ENCODE results near the gene COPB2.

The COPB2 gene

DNA sequence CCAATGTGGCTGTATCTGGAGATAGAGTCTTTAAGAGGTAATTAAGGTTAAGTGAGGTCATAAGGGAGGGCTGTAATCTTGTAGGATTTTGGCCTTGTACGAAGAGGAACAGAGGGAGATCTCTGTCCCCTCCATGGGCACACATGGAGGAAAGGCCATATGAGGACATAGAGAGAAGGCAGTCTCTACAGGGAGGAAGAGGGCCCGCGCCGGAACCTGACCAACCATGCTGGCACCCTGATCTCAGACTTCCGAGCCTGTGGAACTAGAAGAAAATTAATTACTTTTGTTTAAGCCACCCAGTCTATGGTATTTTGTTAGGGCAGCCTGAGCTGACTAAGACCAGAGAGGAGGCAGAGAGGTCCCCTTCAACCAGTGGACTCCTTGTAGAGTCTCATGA lies 63.3 kb downstream of the COPB2 start:
- no peak for DNase-seq

DNA sequence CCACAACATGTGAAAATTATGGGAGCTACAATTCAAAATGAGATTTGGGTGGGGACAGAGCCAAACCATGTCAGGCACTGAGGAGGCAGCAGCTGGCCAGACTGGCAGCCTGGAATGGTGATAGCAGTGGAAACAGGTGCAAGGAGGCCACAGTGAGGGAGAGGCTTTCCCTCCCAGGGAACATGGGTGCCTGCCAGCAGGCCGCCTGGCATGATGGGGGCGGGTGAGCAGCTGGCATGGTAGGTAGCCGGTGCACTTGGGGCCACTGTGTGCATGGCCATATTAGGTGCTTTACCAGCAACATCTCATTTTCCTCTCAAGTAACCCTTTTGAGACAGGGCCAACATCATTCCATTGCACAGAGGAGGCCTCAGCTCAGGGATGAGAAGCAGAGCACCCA lies 63.9 kb downstream of the COPB2 start:
- no peak for DNase-seq

DNA sequence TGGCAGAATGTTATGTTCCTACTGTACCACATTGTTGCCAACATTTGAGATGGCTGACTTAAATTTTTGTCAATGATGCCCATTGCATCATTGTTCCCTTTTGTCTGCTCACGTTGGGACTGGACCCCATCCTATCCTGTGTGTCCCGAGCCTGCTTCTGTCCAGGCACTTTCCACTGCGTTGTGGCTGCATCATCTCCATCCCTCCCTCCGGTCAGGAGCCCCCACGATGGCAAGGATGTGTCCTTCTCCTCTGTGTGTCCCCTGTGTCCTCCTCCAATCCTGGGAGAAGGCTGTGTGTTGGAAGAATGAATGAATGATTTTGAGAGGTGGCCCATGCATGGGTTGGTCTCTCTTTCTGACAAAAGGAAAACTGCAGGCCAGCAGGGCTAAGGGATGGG lies 65.0 kb downstream of the COPB2 start:
- no peak for DNase-seq

DNA sequence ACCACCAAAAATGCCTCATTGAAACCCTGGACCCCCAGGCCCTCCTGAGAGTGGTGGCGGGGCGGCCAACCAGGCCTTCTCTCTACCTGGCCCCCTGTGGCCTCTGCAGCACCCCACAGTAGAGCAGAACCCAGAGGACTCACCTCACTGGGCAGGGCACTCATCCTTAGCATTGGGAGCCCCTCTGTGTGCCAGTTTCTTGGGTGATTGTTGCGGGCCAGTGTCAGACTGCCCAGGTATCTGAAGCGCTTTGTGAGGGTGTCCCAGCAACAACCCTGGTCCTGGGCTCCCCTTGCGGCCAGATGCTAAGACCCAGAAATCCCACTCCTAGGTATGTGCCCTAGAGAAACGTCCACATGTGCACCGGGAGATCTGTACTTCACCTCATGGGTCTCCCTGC lies 66.3 kb downstream of the COPB2 start:
- DNase-seq = no peak

DNA sequence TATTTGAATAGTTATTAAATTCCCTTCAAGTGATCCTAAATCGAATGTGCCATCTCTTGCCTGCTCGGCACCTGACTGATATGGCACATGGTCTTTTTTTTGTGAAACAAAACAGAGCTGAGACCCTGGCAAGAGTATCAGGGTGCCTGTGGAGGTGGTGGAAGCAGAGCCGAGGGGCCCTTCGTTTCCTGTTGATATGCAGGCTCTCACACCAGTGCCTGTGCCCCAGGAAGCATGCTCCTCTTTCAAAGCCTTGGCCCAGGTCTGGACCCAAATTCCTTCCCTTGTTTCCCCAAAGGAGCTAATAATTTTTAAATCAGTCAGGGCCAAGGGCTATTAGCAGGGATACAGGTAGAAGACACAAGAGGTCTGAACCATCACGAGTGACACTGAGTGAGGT lies 67.1 kb downstream of the COPB2 start:
- DNase-seq = no peak

DNA sequence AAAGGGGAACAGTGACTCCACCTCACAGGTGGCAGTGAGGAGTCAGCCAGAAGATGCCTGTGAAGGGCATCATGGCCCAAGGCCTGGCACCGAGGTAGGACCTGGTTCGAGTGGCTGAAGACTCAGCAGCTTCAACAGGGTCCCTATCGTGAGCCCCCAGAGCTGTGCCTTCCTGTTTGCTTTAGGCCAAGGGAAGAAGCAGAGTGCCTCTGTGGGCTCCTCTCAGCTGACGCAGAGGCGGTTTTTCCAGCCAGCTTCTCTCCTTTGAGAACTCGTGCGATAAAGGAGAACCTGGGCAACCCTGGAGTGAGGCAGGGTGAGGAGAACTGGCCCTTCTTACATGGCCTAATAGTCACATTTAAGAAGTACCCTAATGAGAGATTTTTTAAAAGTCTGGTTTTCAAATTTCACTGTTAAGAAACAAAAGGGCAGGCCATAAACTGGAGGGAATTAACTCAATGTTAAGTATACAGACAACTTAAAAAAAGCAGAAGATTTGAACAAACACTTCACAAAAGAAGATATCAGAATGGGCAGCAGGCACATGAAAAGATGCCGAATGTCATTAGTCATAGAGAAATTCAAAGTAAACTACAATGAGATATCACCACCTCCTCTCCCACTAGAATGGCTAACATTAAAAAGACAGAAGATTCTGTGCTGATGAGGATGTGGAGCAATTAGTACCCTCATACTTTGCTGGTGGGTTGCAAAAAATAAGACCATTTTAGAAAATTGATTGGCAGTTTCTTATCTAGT lies 68.7 kb downstream of the COPB2 start:
- DNase-seq = no peak

DNA sequence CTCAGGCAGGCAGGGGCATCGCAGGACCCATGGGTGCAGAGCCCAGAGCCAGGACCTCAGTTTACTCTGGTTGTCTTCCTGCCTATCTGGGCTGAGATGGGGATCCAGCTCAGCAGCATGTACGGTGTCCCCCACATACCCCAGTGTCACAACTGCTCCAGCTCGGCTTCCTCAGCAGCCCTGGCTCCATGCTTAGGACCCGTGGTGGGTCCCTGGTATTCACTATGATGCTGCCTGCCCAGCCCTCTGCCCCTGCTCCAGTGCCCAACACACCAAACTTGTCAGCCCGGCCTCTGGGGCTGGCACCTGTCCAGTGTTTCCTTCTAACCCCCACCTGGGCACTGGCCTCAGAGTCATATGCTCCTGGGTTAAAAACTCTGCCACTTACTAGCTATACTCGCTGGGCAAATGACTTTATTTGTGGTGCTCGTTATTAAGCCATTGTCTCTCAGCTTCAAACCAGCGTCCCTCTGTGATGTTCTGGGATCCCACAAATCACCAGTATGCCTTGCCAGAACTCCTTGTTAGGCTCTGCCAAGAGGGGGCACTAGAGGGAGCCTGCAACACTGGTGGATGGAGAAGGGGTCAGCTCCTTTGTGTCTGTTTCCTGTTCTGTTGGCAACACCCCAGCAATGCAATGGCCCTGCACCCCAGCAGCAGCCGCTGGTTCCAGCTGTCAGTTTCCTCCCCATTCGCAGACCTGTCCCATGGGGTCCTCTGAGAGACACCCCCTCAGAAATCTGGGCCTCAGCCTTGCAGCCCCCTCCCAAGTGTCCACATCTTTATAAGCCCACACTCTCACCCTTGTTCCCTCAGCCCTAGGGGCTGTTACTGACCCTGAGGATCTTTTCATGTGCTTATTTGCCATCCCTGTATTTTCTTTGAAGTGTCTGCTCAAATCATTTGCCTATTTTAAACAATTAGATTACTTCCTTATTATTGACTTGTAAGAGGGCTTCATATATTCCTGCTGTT lies 69.7 kb downstream of the COPB2 start:
- no peak for DNase-seq

DNA sequence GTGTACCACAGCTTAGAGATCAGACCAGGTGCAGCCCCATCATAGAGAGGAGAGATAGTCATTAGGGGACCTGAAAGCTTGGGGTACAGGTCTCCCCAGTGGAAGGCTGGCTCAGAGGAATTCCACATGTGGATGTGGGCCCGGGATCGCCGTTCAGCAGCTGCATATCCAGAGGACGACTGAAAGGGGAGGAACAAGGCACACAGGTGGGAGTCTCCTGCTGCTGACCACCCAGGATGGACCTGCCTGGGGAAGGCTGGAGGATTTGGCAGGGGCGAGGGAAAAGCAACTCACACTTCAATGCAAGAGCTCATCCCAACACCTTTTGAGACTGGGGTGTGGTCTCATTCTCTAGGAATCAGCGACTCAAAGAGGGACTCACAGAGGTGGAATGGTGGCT lies 70.6 kb downstream of the COPB2 start:
- DNase-seq = no peak

DNA sequence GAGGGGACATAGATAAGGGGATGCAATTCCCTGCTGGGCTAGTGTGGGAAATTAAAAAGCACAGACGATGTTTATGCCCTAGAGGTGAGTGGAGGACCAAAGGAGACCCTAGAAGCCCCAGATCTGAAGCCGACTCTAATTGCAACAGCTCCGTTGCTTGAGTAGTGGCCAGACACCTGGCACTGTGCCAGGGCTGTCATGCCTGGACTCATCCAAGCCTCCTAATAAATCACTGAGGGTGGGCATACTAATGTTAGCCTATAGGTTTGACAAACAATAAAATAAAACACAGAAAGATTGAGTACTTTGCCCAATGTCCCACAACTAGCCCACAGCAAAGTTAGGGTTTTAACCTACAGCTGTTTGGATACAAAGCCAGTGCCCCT lies 71.0 kb downstream of the COPB2 start:
- DNase-seq = no peak

DNA sequence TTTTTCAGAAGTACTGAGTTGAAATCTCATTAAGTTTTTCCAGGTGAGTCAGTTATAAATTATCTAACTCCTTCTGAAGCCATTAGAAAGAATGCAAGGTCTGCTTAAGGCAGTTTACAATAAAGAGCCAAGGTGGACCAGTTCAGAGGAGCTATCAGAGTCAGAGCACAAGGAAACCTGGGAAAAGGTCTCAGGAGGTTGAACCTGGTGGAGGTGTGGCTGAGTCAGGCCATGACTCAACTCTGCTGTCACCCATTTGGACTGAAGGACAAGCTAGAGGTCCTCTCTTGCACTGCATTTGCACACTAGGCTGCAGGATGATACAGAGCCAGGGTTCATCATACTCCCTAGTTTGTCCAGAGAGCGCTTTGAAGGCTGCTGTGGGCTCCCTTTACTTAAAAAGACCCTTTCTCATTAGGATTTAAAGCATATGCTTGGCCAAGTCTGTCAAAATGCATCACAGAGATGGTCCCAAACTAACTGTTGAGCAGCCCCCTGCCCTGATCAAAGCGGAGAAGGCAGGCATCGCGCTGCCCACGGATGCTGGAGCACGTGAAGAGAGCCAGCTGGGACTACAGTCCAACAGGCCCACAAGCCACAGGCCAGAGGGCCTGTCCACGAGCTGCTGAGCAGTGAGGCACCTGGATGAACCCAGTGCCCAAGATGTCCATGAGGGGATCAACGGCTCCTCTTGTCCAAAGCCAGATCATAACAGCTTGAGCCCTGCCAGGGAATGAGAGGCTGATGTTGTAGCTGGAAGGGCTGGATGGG lies 71.6 kb downstream of the COPB2 start:
- DNase-seq = no peak

DNA sequence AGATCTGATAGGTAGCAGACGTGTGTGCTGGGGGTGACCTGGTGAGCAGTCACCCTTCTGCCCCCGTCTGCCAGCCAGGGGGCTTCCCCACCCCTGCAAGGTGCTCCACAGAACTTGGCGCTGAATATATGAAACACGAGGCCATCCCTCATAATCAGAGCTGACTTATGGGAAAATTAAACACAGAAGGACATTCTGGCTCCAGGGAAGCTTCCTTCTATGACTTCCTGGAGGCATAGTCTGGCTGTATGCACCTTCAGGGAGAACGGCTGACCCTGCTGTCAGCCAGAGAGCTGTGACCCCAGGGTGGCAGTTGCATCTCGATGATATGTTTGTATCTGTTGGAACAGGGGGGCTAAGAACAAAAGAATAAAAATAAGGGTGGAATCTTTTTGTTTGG lies 72.2 kb downstream of the COPB2 start:
- no peak for DNase-seq

DNA sequence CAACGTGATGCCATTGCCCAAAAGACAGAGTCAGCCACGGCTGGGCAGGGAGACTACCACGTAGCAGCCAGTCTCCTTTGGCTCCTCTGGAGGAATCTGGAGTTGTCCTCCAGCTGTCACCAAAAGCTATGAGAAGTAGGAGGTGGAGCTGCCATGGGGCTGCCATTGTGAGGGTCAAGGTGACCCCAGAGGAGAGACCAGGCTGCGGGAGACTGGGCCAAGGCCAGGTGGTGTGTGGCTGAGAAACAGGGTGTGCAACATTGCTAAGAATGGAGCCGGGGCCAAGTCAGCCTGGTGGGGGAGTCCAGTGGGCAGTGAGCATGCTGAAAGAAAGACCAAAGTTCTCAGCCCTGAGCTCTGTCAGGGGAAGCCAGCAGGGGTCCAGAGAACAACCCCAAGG lies 75.5 kb downstream of the COPB2 start:
- no peak for DNase-seq

DNA sequence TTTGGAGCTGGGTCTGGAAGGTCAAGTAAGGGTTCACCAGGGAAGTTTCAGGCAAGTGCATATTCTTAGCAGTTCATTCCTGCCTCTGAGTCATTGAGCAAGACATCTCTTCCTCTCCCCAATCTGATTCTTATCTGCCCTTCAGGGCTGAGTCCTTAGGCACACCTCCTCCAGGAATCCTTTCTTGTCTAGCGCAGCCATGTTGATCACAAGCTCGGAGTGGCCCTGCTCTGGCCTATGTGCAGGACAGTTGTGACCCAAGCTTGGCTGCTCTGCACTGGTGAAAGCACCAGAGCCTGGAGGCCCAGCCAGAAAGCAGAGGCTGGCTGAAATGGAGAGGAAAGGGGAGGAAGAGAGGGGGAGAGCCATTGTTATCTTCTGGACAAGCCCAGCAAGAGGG lies 76.5 kb downstream of the COPB2 start:
- DNase-seq = no peak

DNA sequence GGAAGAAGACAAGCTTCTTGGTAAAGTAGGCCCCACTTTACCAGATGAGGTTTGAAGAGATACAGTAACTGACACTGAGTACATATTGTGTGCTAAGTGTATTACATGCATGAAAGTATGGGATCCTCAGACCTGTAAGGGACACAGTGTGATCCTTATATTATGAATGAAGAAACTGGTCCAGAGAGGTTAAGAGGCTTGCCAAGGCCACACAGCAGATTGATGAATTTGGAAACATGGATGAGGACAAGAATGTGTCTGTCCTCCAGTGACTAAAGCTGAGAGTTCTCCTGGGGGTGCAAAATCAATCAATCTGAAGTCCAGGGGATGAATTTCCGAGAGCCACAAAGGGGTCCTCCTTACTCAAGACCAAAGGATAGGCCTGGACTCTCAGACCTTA lies 77.0 kb downstream of the COPB2 start:
- DNase-seq = no peak

DNA sequence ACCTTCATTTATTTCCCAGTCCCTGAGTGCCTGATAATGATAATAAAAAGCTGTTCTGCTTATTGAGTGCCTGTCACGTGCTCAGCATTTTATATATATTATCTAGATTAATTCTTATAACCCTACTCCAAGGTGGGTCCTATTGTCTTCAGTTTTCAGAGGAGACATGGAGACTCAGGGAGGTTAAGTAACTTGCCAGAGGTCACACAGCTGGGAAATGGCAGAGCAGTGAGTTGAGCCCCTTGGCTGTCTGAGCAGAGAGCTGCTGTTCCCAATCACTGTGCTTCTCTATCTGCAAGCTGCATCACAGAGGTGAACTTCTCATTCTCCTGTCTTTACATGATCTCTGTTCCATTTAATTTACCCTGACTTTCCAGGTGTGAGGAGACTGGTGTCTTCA lies 77.9 kb downstream of the COPB2 start:
- no peak for DNase-seq

DNA sequence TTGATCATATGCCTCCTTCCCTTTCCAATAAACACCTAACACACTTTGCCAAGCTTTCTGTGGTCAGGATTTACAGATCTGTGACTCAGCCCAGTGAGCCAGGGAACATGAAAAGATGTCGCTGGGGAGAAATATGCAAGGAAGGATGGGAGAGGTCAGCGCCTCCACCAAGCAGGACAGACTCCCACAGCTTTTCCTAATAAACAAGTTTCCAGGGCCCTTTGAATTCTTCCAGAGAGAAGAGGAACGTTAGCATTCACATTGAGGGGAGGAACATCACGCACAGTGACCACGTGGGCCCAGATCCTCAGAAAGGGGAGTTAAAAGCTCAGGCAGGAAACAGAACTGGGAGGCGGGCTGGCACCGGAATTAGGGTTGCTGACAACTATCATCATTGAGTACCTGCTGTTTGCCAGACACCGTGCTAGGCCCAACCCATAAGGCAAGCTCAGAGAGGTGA lies 78.9 kb downstream of the COPB2 start:
- DNase-seq = no peak

DNA sequence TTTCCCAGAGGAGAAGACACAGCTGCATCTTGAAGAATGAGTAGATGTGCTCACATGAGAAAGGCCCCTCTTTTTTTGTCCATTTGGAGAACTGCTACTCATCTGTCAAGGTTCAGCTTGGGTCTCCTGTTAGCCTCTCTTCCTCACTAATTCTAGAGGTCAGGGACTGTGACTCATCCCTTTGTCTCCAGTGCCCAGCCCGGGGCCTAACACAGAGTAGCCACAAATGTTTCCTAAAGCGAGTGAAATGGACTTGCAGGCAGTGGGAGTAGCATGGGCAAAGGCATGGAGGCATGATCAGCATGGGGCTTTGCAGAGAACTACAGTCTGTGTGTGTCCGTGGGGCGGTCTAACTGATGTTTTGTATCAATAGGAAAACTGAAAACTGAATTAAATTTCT lies 79.6 kb downstream of the COPB2 start:
- DNase-seq = no peak

DNA sequence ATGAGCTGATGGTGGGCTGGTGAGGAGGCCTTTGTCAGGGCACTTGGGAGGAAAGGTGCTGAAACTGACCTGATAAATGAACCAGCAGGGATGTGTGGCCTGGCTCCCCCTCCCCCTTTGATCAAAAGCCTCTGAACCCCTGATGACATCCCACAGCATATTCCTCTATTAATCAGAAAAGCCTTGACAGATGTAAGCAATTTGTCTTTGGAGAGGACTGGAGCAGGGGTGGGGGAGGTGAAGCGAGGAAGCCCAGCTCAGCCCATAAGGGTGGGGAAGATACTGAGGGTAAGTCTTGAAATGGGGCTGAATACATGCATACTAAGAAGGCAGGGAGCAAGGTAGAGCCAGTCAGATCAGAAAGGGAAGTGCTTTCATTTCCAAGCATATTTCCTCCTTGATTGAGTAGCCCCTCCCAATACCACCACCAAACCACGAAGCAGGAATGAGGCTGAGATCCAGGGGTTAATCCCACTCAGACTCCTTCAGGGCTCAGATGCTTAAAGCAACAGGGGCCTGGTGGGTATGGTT lies 80.3 kb downstream of the COPB2 start:
- DNase-seq = no peak

DNA sequence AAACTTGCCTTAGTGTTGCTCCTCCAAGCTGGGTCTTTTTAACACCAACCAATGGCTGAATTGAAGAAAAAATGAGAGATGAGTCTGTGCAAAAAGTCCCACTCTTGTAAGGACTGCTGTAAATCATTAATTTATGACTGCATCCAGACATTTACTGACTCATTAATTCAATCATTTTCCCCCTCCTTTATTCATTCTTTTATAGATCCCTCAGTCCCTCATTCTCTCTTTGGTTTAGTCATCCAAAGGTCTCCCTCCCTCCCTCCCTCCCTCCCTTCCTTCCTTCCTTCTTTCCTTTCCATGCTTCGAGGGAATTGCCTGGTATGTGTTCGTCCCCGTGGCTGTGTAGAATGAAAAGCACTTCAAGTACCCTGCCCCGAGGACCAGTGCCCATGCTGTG lies 80.9 kb downstream of the COPB2 start:
- no peak for DNase-seq

DNA sequence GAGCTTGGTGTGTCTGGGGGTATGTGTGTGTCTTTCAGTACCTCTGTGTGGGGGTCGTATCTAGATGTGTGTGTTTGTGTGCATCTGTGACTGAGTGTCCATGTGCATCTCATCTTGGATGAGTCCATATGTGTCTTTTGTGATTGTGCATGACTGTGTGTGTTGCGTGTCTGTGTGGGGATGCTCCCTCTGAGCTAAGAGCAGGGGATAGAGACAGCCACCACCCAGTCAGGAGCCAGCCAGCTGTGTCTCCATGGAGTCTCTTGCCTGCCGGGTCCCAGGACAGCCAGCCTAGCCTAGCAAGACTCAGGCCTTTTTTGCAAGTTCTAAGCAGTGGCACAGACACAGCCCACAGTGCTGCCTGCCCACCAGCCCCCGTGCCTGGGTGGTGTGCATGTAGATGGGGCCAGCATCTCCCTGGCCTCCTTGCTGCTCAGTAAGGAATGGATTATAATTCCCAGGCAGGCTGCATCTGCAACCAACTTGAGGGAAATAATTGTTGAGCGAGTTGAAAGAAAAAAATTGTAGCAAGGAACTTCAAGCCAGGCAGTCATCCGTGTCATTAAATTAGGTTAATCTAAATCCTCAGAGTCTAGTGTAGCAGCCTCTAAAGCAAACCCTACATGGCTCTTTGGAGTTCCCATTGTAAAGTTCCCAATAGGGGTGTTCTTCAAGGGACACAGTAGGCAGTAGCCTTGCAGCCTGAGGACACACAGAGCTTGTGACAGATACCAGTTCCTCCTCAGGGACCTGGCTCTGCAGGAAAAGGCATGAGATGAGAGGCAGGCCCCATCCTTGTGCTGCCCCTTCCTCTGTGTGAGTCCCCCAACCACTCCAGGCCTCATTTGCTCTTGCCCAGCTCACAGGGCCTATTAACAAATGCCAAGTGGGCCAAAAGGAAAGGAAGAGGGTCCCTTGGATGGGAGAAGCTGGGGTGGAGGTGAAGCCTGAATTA lies 81.6 kb downstream of the COPB2 start:
- DNase-seq = no peak

Data from NCI-H187 treated with DMSO at 0.1 percent for 48 hours (cell line).